HG03025 (cell line): ENCODE measurements around the gene OSBPL5.
"Not testable (repeated sequence)": the region's sequence is repeated elsewhere in the genome, so short reads cannot be mapped to it uniquely, and the experiment has no call there.

Source experiments
- ATAC-seq: cut with Tn5 transposase; IDR thresholded peaks from one replicate; pipeline ENCODE4 v1.9.1; 2021; ENCODE audit warnings: mild to moderate bottlenecking, moderate library complexity; ENCODE audit not compliant: unreplicated experiment, low FRiP score

OSBPL5 gene

DNA sequence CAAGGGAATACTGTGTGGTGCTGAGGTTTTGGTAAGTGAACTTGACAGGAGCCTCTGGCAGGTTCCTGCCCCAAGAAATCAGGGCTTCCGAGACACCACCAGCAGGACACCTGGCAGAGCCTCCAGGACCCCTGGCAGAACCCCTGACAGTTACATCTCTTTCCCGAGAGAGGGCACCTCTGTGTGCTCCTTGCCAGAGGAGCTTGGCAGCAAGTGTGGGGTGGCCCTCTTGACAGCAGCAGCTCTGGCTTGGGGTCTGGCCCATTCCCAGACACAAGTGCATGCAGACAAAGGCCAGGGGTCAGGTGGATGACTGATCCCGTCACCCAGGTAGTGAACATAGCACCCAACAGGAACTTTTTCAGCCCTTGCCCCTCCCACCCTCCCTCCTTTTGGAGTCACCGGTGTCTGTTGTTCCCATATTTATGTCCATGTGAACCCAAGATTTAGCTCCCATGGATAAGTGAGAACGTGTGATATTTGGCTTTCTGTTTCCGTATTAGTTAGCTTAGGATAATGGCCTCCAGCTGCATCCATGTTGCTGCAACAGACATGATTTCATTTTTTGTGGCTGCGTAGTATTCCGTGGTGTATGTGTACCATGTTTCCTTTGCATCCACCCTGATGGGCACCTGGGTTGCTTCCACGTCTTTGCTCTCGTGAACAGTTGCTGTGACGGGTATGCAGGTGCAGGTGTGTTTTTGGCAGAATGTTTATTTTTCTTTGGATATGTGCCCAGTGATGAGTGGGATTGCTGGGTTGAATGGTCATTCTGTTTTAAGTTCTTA lies 21.2 kb upstream of the OSBPL5 start:
- no peak for ATAC-seq

DNA sequence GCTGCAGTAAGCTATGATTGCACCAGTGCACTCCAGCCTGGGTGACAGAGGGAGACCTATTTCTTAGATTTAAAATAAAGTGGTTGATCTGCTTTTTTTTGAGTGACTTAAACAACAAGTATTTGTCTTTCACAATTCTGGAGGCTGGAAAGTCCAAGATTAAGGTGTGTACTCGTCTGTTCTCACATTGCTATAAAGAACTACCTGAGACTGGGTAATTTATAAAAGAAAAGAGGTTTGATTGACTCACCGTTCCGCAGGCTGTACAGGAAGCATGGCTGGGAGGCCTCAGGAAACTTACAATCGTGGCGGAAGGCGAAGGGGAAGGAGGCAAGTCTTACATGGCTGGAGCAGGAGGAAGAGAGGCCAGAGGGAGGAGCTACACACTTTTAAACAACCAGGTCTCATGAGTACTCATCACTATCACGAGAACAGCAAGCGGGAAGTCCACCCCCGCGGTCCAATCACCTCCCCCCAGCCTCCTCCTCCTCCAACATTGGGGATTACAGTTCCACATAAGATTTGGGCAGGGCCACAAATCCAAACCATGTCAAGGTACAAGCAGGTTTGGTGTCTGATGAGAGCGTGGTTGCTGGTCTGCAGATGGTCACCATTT lies 19.7 kb upstream of the OSBPL5 start:
- no peak for ATAC-seq

DNA sequence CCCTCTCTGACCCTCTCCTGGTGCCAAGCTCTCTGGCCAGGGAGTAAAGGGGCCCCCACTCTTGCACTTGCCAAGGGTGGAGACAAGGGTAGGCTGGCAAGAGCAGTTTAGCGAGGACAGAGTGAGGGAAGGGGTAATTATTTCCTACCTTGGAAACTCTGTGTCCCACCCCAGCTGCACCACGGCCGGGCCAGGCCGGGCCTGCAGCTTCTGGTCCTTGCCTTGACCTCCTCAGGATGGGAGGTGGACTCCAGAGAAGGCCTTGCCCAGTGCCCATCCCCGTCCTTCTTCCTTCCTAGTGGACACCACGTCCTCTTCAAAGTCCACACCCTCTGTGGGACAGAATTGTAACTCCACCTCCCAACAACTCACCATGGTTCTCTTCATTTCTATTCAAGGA lies 18.4 kb upstream of the OSBPL5 start:
- no peak for ATAC-seq

DNA sequence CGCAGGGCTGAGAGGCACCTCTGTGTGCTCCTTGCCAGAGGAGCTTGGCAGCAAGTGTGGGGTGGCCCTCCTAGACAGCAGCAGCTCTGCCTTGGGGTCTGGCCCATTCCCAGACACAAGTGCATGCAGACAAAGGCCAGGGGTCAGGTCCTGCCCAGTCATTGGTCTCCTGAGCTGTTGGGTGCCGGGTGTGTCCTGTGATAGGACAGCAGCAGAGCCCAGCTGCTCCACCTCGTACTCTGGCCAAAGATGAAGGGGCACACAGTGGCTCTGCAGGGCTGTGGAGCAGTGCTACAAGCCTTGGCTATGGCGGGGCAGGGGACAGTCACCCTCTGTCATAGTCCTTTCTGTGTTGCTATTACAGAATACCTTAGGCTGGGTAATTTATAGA lies 17.3 kb upstream of the OSBPL5 start:
- ATAC-seq: no peak

DNA sequence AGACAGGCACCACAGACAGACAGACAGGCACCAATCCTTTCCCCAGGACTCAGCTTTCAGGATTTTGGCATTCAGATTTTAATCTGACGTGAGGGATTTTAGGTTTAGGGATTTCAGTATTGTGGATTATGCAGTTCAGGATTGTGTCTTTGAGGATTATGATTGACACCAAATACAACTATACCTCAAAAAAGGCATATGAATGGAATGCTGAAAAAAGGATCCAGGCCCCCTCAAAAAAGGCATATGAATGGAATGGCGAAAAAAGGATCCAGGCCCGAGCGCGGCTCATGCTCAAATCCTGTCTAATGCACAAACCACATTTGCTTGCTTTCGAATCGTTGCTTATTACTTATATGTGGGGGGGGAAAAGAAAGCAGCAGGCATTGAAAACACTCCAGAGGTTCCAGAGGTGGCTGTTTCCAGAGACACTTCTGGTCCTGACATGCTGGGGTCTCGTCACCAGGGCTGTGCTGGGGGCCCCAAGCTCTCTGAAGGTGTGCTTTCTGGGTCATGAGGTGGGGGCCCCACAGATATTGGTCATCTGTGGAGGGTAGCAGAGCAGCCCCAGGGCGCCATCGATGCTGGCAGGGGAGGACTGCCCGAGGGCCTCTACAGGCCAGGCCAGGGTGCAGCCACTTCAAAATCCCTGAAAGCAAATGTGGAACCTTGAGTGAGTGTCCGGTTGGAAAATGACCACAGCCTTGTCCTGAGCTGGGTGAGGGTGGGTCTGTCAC lies 16.8 kb upstream of the OSBPL5 start:
- ATAC-seq: no peak

DNA sequence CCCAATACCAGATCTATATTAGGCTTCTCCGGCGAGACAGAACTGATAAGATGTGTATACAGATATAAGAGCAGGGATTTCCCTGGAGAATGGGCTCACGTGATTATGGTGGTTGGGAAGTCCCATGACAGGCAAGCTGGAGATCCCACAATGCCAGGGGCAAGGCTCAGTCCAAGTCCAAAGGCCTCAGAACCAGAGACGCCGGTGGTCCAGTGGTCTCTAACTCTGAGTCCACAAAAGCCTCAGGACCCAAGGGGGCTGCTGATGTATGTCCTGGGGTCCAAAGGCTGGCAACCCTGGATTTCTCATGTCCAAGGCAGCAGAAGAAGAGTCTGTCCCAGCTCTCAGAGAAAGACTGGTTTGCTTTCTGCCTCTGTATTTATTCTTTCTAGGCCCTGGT lies 15.8 kb upstream of the OSBPL5 start:
- ATAC-seq: no peak

DNA sequence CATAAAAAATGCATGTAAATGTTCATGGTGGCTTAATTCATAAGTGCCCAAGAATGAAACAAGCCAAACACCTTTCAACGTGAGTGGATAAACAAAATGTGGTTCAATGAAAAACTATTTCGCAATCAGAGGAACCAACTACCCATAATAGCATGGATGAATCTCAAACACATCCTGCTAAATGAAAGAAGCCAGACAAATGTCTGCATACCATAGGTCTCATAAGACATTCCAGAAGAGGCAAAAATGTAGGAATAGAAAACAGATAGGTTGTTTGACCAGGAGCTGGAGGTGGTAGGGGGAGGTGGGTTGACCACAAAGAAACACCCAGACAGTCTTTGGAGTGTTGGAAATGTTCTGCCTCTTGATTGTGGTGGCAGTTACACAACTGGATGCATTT lies 13.2 kb upstream of the OSBPL5 start:
- ATAC-seq: no peak

DNA sequence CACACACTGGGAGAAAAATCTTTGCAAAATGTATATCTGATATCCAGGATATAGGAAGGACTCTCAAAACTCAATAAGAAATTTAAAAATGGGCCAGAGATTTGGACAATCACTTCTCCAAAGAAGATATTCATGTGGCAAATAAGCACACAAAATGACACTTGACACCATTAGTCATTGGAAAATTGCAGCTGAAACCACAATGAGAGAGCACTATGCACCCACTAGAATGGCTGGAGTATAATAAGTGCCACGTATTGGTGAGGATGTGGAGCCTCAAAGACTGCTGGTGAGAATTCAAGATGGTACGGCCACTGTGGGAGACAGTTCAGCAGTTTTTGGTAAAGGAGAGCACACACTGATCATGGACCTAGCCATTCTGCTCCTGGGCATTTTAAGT lies 12.8 kb upstream of the OSBPL5 start:
- no peak for ATAC-seq

DNA sequence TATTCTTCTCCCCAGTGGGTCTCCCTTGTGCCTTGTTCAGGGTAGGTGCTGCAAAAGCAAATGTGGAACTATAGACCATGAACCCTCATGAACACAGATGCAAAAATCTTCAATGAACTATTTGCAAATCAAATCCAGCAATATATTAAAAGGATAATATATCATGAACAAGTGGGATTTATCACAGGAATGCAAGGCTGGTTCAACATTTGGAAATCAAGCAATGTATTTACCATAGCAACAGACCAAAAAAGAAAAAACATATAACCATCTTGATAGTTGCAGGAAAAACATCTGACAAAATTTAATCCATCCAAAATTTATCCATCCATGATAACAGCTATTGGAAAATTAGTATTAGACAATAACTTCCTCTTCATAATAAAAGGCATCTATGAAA lies 11.4 kb upstream of the OSBPL5 start:
- ATAC-seq: no peak

DNA sequence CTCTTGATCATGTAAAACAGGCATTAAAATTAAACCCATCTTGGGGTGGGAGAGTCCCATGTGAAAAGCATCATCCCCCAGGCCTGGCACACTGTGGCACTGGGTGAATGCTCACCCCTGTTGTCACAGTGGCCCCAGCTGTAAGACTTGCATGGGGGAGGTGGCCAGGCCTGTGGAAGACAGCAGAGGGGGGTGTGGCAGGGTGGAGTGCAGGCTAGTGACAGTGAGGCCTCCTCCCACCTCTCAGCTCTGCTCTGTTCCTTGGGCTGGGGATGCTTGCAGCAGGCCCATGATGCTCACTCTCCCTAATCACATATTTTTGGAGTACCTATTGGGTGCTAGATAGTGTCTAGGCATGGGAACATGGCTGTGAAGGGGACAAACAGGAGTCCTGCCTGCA lies 10.1 kb upstream of the OSBPL5 start:
- no peak for ATAC-seq

DNA sequence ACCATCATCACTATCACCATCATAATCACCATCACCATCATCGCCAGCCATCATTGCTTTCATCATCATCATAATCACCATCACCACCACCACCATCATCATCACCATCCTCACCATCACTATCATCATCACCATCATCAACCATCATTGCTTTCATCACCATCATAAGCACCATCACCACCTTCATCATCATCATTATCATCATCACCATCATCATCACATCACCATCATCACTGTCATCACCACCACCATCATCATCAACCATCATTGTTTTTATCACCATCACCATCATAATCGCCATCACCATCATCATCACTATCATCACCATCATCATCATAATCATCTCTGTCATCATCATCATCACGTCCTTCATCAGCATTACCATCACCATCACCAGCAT lies 9.3 kb upstream of the OSBPL5 start:
- no peak for ATAC-seq

DNA sequence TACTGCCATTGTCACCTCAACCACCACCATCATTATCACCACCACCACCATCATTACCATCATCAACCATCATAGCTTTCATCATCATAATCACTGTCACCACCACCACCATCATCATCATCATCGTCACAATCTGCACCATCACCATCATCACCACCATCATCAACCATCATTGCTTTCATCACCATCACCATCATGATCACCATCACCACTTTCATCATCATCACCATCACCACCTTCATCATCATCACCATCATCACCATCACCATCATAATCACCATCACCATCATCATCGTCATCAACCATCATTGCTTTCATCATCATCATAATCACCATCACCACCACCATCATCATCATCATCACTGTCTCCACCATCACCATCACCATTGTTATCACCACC lies 8.7 kb upstream of the OSBPL5 start:
- ATAC-seq: no peak

DNA sequence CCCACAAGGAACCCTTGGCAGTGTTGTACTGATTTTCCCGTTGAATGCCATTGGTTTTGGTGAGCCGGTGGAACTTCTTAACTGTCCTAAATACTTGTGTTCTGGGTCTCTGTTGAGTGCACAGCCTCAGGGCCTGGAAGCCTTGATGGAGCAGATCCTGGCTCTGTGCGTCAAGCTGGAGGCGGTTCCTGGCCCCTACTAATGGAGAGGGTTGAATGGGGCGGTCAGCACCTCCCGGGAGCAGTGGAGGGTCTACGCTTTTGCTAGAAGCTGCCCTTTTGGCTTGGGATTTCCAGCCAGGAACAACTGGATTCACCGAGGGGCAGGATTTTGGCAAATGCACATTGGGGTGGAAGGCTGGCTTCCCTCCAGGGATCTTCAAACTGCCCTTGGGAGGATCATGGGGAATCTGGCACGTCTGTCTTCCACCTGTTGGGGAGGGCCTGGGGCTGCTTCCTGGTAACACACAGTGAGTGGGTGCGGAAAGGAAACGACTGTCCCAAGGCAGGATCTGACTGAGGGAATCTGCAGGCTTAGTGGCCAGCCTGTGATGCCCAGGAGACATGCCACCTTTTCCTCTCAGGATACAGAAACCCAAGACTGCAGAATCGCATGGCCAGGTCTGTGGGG lies 6.9 kb upstream of the OSBPL5 start:
- ATAC-seq: no peak

DNA sequence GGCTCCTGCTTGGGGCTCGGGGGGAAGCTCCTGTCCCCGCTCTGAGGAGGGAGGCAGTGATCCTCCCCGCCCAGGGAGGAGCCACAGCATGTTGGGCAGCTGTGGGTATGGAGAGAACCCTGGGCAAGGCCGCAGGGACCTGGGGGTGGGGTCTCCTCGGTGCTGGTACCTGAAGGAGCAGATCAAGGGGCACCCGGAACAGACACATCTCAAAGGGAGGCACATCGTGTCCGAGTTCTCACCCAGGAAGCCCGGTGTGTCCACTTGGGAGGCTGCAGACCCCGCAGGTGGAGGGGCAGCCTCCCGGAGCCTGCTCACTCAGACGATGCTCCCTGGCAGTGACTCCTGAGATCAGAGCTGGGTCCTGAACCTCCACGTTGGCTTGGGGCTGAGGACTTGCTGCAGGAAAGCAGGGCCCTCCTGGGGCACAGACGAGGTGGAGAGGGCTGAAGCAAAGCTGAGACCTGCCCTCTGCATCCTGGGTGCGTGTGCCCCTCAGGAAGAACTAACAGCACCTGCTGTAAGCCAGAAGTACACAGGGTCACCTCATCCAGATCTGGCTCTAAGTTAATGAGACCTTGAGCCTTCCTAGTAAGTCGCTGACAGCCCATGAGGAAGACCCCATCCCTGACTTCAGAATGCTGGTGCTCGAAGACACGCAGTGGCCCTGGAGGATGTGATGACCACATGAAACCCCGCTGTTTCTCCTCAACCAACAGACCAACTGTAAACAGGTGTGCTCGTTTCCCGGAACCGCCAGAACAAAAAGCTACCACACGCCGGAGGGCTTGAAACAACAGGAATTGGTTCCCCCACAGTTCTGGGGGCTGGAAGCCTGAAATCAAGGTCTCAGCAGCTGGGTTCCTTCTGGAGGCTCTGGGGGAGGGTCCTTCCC lies 5.9 kb upstream of the OSBPL5 start:
- no peak for ATAC-seq

DNA sequence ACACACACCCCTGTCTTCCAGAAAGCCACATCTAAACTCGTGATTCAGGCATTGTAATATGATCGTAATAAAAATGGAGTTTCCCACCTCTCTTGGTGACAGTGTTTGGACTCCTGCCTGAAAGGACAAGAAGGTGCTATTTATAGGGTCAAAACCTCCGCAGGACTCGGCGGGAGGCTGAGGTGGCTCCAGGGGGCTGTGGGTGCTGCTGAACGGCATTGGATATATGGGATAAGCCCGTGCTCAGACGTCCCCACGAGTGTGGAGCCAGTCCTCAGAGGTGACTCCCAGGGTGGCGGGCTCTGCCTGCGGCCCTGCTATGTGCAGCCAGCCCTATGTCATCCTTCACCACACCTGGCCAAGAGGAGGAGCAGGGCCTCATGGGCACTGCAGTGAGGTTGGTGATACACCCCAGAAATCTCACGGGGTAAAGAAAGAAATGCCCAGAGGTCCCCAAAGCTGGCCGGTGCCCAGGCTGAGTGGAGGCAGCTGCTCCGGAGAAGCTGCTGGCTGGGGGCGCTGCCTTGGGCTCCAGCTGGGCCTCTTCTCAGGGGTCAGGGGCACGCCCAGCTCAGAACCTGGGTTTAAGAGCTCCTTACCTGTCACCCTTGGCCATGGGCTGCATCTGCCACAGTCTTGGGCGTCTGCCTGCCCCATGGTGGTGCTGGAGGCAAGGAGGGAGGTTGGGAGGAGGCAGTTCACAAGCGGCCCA lies 5.1 kb upstream of the OSBPL5 start:
- no peak for ATAC-seq

DNA sequence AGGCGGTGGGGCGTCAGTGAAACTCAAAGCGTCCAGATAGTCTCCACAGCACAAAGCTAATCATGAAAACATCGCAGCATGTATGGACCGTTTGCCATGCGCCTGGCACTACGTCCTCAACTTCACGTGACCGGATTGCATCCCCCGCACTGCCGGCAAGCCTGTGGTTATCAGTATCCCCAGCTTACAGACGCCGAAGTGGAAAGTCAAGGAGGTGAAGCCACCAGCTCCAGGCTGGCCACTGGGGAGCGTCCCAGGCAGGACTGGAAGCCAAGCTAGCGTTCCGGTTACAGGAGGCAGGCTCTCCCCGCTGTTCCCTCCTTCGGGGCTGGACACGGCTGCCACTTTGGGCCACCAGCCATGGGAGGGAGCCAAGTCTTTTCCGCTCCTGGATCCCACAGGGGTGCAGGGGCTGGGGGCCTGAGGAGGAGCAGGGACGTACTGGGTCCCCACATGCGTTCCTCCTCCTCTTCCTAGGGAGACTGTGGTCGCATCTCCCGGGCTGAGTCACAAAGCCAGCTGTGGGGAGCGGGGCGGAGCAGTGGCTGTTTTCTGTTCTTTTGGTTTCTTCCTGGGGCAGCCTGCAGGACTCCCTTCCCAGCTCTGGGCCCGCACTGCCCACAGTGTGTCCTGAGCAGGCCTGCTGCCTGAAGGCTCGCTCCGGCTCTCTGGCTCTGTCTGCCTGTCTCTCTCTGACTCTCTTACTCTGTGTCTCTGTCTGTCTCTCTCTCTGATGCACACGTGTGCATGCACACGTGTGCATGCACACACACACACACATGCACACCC lies 4.3 kb upstream of the OSBPL5 start:
- no peak for ATAC-seq

DNA sequence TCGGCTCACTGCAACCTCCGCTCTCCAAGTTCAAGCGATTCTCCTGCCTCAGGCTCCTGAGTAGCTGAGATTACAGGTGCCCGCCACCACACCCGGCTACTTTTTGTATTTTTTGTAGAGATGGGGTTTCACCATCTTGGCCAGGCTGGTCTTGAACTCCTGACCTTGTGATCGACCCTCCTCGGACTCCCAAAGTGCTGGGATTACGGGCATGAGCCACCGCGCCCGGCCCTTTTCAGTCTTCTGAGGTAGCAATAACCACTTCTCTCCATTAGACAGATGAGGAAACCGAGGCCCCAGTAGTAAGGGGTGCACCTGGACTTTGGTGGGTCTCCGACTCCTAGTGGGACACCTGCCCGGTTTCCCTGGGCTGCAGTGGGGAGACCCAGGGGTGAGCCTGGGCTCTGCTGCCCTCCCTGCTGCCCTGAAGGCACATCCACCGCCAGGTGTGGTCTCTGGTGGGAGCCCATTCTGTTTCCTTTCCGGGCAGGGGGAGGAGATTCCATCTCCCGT lies 3.7 kb upstream of the OSBPL5 start:
- not testable (repeated sequence) for ATAC-seq
